HG02678 (cell line): ENCODE data around the gene GRK6.
"Not testable (repeated sequence)": the region's sequence is repeated elsewhere in the genome, so short reads cannot be mapped to it uniquely, and the experiment has no call there.

ENCODE experiments used
- ATAC-seq: cut with Tn5 transposase; IDR thresholded peaks from one replicate; pipeline ENCODE4 v1.9.1; 2021; ENCODE audit warnings: mild to moderate bottlenecking, moderate library complexity; ENCODE audit not compliant: unreplicated experiment

GRK6 gene

GRCh38 chr5:177397875-177398390, 28.5 kb upstream of the GRK6 start:
- no peak for ATAC-seq

- no peak for ATAC-seq
Measured at GRCh38 chr5:177399997-177400868, 26.2 kb upstream of the GRK6 start, which contains the start of gene PFN3. Gene PFN3 (minus strand): TSS chr5:177400661. CDS start chr5:177400576, 85 bp downstream.

- no peak for ATAC-seq
Measured at GRCh38 chr5:177402271-177403043, 24.0 kb upstream of the GRK6 start.

GRCh38 chr5:177403102-177403791, 23.2 kb upstream of the GRK6 start:
- peak; percentile 13 for ATAC-seq

GRCh38 chr5:177403792-177404640, 22.5 kb upstream of the GRK6 start:
- peak; percentile 74 for ATAC-seq

GRCh38 chr5:177404641-177405179, 21.8 kb upstream of the GRK6 start:
- ATAC-seq, result no peak

- ATAC-seq, result no peak
Measured at GRCh38 chr5:177405312-177405711, 21.2 kb upstream of the GRK6 start.

- ATAC-seq, result no peak
Measured at GRCh38 chr5:177405805-177406204, 20.7 kb upstream of the GRK6 start.

- ATAC-seq, result no peak
Measured at GRCh38 chr5:177409043-177409801, 17.3 kb upstream of the GRK6 start, which contains the start of gene F12. Gene F12 (minus strand): TSS chr5:177409564. CDS start chr5:177409527, 37 bp downstream.

- no peak for ATAC-seq
Measured at GRCh38 chr5:177410575-177410974, 15.9 kb upstream of the GRK6 start.

- ATAC-seq, result peak; percentile 68
Measured at GRCh38 chr5:177412603-177413233, 13.8 kb upstream of the GRK6 start.

GRCh38 chr5:177414481-177414880, 12.0 kb upstream of the GRK6 start:
- ATAC-seq, result no peak

GRCh38 chr5:177417081-177417480, 9.4 kb upstream of the GRK6 start:
- ATAC-seq, result not testable (repeated sequence)

- ATAC-seq, result no peak
Measured at GRCh38 chr5:177419046-177419445, 7.4 kb upstream of the GRK6 start.

GRCh38 chr5:177420472-177420871, 6.0 kb upstream of the GRK6 start:
- not testable (repeated sequence) for ATAC-seq

GRCh38 chr5:177421062-177421798, 5.2 kb upstream of the GRK6 start:
- no peak for ATAC-seq

- no peak for ATAC-seq
Measured at GRCh38 chr5:177423671-177424070, 2.8 kb upstream of the GRK6 start.
